Kidney (tissue), 14 donors: Measurements from ENCODE around the gene LMNA. TPM values are rescaled to one million over a fixed set of nuclear protein-coding genes. Genes with fewer than 3 reads are reported as not detected.

ENCODE experiments used
- DNase-seq, 5 donors: peaks; one replicate each; pipeline ENCODE4 v3.0.0-alpha.2; 2013 to 2020
- FAIRE-seq: peaks from 2 replicates; lab custom pipeline; 2012; peaks lifted over from hg19 to GRCh38; lab: Jason Lieb, UNC
- H3K27ac ChIP-seq, 2 donors: one replicate each; pipeline ENCODE4 v1.7.0; 2013; ENCODE audit warnings: low read depth in 2 of 2, low read length in 2 of 2, inconsistent platforms in 1 of 2
- H3K27me3 ChIP-seq: one replicate; pipeline ENCODE4 v1.7.1; 2013; ENCODE audit warnings: low read length, inconsistent platforms; ENCODE audit not compliant: control insufficient read depth, insufficient read depth
- H3K36me3 ChIP-seq, 3 donors: one replicate each; pipeline versions ENCODE4 v1.7.0 to v1.7.1; 2013; ENCODE audit warnings: low read length in 3 of 3, control low read depth in 1 of 3, inconsistent platforms in 1 of 3; ENCODE audit not compliant: insufficient read depth in 3 of 3, control insufficient read depth in 2 of 3
- H3K4me1 ChIP-seq, 3 donors: one replicate each; pipeline versions ENCODE4 v1.7.0 to v1.7.1; 2013; ENCODE audit warnings: low read length in 3 of 3, inconsistent platforms in 1 of 3, low read depth in 1 of 3; ENCODE audit not compliant: control insufficient read depth in 2 of 3, insufficient read depth in 2 of 3
- H3K4me3 ChIP-seq, 3 donors: one replicate each; pipeline versions ENCODE4 v1.7.0 to v1.8.1; 2013; ENCODE audit warnings: low read length in 3 of 3, control low read depth in 1 of 3, inconsistent platforms in 1 of 3
- H3K9ac ChIP-seq, 3 donors: one replicate each; pipeline versions ENCODE4 v1.7.0 to v1.7.1; 2013; ENCODE audit warnings: low read length in 3 of 3, control low read depth in 1 of 3, inconsistent platforms in 1 of 3
- H3K9me3 ChIP-seq, 3 donors: one replicate each; pipeline versions ENCODE4 v1.7.0 to v1.7.1; 2013; ENCODE audit warnings: low read length in 3 of 3, control low read depth in 1 of 3, inconsistent platforms in 1 of 3; ENCODE audit not compliant: control insufficient read depth in 2 of 3, insufficient read depth in 1 of 3
- intact Hi-C: fragments of 100-400 bp; cut with DNase I; formaldehyde crosslinking; loops from one replicate; pipeline ENCODE4 v1.11.1; 2022
- polyA plus RNA-seq: library from polyadenylated mRNA; stranded (reverse); fragments of 350-450 nt; fragmentation: Illumina TruSeq; extraction: RNeasy Lipid Tissue Mini Kit (QIAGEN cat#74804); gene quantifications from one replicate; pipeline ENCODE4 v1.2.3, GENCODE V29; 2014; ENCODE audit warnings: low read depth, low replicate concordance; ENCODE audit not compliant: insufficient read depth
- total RNA-seq: library from RNA; stranded (reverse); fragmentation: NEBNext Ultra II Directional; extraction: Animal tissue kit (Norgen Biotek cat#: 25700); gene quantifications from one replicate; pipeline ENCODE4 v1.2.1, GENCODE V29; 2021
- TF ChIP-seq, protein P1 (sequence below): IDR thresholded peaks from 3 replicates; pipeline ENCODE4 v1.5.1; 2012; ENCODE audit warnings: mild to moderate bottlenecking, moderate library complexity, borderline replicate concordance; ENCODE audit not compliant: insufficient read depth; ENCODE audit errors: extremely low read depth
- donor health status: control.
- donor health status: control.
- donor health status: control.
- donor health status: control.
- donor health status: control.
- donor health status: DM: yes; HTN: yes; CAD: no.
- donor health status: Normal renal cell carcinoma (clear cell type).

The LMNA gene
- total and polyA plus RNA-seq, 2 donors from 2014 or later: 145 to 384 TPM

DNA sequence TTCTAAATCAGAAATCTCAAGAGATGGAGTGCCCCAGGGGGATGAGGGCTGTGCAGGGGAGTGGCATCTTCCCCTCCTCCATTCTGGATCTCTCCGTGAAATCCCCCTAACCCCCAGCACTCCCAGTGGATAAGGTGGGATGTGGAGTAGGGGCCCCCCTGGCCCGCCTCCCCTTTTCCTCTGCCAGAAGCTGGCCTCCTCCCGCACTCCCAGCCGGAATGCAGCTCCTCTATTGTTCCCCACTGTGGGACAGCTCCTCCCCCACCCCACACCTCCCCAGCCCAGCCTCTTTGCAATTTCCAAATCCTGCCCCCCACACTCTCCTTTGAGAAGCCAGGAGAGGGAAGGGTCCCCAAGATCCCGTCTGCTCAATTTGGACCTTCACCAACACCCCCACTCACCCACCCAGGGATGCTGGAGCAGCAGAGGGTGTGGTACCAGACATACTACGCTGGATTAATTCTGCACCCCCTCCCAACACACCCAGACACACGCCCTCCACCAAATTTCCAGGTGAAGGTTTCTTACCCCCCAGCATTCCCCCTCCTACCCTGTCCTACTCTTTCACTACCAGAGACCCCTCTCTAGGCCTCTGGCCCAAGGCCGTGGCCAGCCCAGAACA is 34.2 kb upstream of the LMNA start:
- FAIRE-seq: no peak
- Histone ChIP-seq H3K9me3 (no peaks in the 10 kb centered on the region), H3K27ac (no peak overlapping the region), H3K27me3 (no peaks in the 10 kb centered on the region), H3K36me3 (no peaks in the 10 kb centered on the region), H3K4me1 (peaks cover 0 to 11% (median 0%) of the 10 kb centered on the region in 3 donors), H3K9ac (peak overlapping the region in 1 of 3 donors; percentile 46), H3K4me3 (peak overlapping the region in 1 of 3 donors; percentile 78)
- DNase-seq: peak in 2 of 5 donors; percentile 61 to 76
- TF ChIP-seq, protein P1, sequence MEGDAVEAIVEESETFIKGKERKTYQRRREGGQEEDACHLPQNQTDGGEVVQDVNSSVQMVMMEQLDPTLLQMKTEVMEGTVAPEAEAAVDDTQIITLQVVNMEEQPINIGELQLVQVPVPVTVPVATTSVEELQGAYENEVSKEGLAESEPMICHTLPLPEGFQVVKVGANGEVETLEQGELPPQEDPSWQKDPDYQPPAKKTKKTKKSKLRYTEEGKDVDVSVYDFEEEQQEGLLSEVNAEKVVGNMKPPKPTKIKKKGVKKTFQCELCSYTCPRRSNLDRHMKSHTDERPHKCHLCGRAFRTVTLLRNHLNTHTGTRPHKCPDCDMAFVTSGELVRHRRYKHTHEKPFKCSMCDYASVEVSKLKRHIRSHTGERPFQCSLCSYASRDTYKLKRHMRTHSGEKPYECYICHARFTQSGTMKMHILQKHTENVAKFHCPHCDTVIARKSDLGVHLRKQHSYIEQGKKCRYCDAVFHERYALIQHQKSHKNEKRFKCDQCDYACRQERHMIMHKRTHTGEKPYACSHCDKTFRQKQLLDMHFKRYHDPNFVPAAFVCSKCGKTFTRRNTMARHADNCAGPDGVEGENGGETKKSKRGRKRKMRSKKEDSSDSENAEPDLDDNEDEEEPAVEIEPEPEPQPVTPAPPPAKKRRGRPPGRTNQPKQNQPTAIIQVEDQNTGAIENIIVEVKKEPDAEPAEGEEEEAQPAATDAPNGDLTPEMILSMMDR: no peak
- intact Hi-C loops: no loop called here

DNA sequence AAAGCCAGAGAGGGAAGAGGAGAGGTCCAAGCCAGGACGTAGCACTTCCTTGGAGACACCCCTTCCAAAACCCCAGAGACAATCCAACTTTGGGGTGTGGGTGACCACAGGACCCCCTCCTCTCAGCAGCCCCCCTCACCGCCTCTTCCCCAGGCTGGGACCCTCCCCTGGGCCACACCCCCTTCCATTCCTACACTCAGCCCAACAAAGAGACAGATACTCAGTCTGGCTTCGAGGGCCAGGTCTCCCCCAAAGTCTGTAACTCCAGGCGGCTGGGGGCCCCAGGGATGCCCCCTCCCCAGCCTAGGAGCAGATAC is 33.7 kb upstream of the LMNA start:
- Histone ChIP-seq H3K4me3 (peak overlapping the region in 2 of 3 donors; percentile 8 to 78), H3K9ac (peak overlapping the region in 1 of 3 donors; percentile 46), H3K9me3 (no peaks in the 10 kb centered on the region), H3K27ac (no peak overlapping the region), H3K27me3 (no peaks in the 10 kb centered on the region), H3K4me1 (peaks cover 0 to 11% (median 0%) of the 10 kb centered on the region in 3 donors), H3K36me3 (no peaks in the 10 kb centered on the region)
- intact Hi-C loops: no loop called here
- FAIRE-seq: no peak
- TF ChIP-seq, protein P1: no peak
- peak in 1 of 5 donors; percentile 80 for DNase-seq

DNA sequence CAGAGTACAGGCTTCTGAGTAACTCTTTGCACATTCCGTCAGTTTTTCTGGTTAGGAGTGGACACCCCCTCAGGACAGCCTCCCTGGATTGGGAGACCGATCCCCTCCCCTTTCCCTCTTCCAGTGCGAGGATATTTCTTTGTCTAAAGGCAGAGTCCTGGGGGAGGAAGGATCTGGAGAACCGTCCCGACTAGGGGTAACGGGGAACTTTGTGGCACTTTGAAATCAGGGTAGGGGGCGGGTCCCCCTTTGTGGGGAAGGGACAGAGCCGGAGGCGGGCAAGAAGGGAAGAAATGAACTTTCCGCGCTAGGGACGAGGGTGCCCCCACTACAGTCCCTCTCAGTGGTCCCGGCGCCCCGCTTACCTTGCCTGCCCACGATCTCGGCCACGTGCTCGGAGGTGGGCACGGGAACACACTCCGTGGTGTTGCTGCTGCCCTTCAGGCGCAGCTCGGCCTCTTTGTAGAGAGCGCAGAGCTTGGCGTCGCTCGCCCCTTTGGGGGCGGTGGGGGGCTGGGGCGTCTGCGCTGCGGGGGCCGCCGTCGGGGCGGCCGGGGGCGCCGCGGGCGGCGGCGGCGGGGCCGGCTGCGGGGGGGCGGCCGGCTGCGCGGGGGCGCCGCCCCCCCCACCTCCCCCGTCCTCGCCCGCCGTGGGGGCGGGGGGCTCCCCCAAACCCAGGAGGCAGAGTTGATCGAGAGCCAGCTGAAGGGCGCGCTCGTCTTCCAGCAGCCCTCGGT is 33.2 kb upstream of the LMNA start:
- H3K4me3 ChIP-seq: peak overlapping the region in 2 of 3 donors; percentile 78 to 81
- TF ChIP-seq, protein P1: no peak
- no peaks in the 10 kb centered on the region for H3K9me3 ChIP-seq
- H3K36me3 ChIP-seq: no peaks in the 10 kb centered on the region
- DNase-seq (peak in 3 of 5 donors; percentile 61 to 75 (median 75)), FAIRE-seq (no peak)
- H3K27ac ChIP-seq: no peak overlapping the region
- H3K4me1 ChIP-seq: peaks cover 0 to 11% (median 3%) of the 10 kb centered on the region in 3 donors
- peak overlapping the region in 2 of 3 donors; percentile 22 to 66 for H3K9ac ChIP-seq
- intact Hi-C loops: no loop called here
- H3K27me3 ChIP-seq: no peaks in the 10 kb centered on the region
